HL-60 (cell line): ENCODE measurements around the gene SNX27.

Experiments used
- CTCF ChIP-seq: IDR thresholded peaks from one replicate; pipeline ENCODE4 v1.5.1; 2011; ENCODE audit warnings: low read length, control low read depth, inconsistent platforms; ENCODE audit not compliant: insufficient read depth
- GABPA ChIP-seq: IDR thresholded peaks from 2 replicates; pipeline ENCODE4 v1.6.1; 2012; ENCODE audit warnings: low read depth
- POLR2AphosphoS5 ChIP-seq: IDR thresholded peaks from 2 replicates; pipeline ENCODE4 v1.6.1; 2012; ENCODE audit warnings: low read depth
- REST ChIP-seq: IDR thresholded peaks from 2 replicates; pipeline ENCODE4 v1.6.1; 2012; ENCODE audit warnings: low read depth; ENCODE audit not compliant: insufficient replicate concordance

GRCh38 chr1:151568626-151569088, 43.2 kb upstream of the SNX27 start:
- TF ChIP-seq CTCF (no peak), REST (no peak), POLR2AphosphoS5 (no peak), GABPA (no peak)
